Stimulated activated CD8-positive, alpha-beta memory T cell treated with anti-CD3 and anti-CD28 coated beads, Interleukin-12 subunit alpha, Interleukin-12 subunit beta, amount 100 ng/mL, for 1 hour (primary cell): ENCODE data around the gene DYNLT2B.
"Not testable (repeated sequence)": the region's sequence is repeated elsewhere in the genome, so short reads cannot be mapped to it uniquely, and the experiment has no call there.

Experiments used
- DNase-seq: peaks from one replicate; pipeline ENCODE4 v3.0.0-alpha.2; 2020; ENCODE audit warnings: low read depth

The DYNLT2B gene

DNA sequence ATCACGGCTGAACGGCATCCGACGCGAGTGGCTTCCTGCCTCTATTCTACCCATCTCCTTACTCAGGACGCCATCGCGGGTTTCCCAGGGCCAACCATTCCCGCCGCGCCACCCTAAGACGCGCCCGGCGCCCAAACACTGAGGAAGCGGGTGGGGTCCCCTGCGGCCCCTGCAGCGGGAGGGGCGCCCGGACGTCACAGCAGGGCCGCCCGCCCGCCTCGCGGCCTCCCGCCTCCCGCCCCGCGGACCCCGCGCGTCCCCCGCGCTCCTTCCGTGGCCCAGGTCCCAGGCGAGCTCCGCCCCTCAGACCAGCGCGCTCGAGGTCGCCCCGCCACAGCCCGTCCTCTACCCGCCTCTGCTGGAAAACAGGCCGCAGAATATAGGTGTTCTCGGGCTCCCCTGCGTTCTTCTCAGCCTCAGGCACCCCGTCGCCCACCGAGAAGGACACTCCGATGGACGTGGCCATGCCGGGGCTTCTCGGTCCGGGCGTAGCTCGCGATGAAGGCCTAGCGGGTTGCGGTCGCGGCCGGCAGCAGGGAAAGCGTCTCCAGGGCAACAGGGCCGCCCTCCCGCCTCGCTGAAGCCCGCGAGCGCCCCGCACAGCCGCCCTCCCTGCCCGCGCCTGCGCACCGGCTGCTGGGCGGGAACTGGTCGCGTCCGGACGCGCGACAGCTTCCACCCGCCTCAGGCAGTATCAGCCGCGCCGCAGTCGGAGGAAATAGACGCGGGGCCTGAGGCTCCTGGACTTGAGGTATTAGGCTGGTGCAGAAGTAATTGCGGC lies at the start of gene DYNLT2B:
Gene DYNLT2B (minus strand): TSS at position 554 of the 781 bp plus-strand sequence. CDS start 88 bp downstream, at position 466.
- DNase-seq, result peak; percentile 69

- no peak for DNase-seq
Measured at GRCh38 chr3:196365736-196366135, 47.7 kb upstream of the DYNLT2B start.

GRCh38 chr3:196360586-196360985 lies 42.5 kb upstream of the DYNLT2B start:
- no peak for DNase-seq

DNA sequence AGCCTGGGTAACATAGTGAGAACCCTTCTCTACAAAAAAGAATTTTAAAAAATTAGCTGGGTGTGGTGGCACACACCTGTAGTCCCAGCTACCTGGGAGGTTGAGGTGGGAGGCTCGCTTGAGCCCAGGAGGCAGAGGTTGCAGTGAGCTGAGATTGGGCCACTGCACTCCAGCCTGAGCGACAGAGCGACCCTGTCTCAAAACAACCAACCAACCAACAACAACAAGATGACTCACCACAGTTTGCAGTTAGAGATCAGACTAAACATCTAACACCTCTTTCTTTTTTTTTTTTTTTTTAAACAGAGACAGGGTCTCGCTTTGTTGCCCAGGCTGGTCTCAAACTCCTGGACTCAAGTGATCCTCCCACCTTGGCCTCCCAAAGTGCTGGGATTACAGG lies 40.5 kb upstream of the DYNLT2B start:
- DNase-seq, result not testable (repeated sequence)

DNA sequence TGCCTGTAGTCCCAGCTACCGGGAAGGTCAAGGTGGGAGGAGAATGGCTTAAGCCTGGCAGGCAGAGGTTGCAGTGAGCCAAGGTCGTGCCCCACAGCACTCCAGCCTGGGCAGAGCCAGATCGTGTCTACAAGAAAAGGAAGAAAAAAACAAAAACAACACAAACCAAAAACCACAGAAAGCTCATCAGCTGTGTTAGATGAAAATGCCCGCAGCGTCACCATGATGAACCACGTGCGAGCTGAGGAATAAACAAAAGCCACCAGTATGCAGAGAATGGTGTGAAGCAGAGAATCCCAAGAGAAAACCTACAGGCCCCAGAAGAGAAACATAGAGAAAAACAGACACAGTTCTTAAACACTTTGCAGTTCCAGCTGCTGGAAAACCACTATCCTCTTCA lies 39.9 kb upstream of the DYNLT2B start:
- no peak for DNase-seq

DNA sequence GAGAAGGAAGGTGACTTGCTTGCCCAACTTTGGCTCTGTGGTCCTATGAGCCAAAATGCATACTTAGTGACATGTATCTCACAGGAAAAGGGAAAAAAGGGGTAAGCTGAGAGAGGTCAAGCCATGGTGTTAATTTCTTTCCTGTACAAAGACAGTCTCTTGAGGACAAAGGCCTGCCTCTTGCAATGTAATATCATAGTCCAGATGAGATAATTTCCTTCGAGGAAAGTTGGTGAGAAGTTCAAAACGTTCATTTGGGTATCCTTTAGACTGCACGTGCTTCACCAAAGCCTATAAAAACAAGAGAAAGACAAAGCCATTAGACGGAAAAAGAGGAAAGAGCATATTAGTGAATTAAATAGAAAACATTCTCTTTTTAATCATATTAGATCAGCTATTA lies 38.5 kb upstream of the DYNLT2B start:
- no peak for DNase-seq

DNA sequence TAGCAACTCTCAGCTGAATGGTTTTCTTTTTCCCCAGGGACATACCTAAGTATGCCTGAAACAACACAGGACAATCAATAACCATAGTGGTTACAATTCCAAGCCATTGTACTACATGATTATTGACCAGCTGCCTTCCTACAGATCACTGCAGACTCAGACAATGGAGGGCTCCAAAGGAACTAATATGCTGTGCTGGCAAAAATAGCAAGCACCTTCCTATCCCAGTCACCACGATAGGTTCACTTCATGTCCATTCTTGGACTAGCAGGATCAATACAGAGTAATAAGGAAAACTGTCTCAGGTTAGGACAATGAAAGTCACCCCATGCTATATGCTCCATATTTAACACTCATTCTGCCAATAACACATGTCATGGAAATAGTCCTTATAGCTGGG lies 37.6 kb upstream of the DYNLT2B start:
- no peak for DNase-seq

GRCh38 chr3:196354132-196354531 lies 36.1 kb upstream of the DYNLT2B start:
- no peak for DNase-seq

- DNase-seq, result no peak
Measured at GRCh38 chr3:196351541-196351940, 33.5 kb upstream of the DYNLT2B start.

- no peak for DNase-seq
Measured at GRCh38 chr3:196350067-196350466, 32.0 kb upstream of the DYNLT2B start.

DNA sequence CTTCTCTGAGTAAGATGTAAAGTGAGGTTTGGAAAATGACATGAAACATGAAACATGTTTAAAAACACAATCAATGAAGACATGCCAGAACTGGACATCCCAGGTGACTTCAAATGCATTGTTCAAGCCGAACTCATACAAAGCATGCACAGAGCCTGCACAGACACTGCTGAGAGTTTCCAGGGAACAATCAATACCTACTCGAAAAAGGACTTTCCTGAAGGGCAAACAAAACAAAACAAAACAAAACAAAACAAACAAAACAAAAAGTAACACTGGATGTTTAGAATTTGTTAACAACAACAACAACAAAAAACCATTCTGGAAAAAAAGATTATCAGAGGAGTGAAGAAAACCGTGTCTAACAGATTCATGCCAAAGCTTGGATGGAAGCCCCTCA lies 30.7 kb upstream of the DYNLT2B start:
- DNase-seq, result no peak

GRCh38 chr3:196344663-196345062 lies 26.6 kb upstream of the DYNLT2B start:
- no peak for DNase-seq

- not testable (repeated sequence) for DNase-seq
Measured at GRCh38 chr3:196343917-196344316, 25.9 kb upstream of the DYNLT2B start.

DNA sequence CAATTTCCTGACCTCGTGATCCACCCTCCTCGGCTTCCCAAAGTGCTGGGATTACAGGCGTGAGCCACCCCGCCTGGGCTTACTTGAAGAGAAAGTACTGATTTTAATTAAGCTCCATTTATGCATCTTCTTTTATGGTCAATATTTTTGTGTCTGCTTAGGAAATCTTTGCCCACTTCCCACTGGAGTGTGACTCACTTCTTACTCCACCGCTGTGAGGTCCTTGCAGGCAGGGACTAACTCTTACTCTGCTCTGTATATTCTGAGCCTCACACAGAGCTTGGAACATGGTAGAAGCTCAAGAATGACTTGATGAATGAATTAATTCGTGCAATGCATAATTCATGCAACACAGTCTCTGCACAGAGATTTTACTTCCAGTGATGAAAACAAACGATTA lies 23.1 kb upstream of the DYNLT2B start:
- DNase-seq, result no peak

DNA sequence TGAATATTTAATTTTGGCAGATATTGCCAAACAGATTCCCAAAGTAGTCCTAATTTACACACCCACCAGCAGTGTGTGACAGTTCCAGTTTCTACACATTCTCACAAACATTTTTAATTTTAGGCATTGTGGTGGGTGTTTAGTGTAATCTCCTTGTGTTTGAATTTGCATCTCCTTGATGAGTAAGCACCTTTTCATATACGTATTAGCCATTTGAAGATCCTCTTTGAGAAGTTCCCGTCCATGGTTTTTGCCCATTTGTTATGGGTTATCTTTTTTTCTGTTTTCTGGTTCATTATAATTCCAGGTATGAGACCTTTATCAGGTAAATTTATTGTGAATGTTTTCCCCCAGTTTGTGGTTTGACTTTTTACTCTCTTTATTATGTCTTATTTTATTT lies 22.4 kb upstream of the DYNLT2B start:
- DNase-seq, result no peak

DNA sequence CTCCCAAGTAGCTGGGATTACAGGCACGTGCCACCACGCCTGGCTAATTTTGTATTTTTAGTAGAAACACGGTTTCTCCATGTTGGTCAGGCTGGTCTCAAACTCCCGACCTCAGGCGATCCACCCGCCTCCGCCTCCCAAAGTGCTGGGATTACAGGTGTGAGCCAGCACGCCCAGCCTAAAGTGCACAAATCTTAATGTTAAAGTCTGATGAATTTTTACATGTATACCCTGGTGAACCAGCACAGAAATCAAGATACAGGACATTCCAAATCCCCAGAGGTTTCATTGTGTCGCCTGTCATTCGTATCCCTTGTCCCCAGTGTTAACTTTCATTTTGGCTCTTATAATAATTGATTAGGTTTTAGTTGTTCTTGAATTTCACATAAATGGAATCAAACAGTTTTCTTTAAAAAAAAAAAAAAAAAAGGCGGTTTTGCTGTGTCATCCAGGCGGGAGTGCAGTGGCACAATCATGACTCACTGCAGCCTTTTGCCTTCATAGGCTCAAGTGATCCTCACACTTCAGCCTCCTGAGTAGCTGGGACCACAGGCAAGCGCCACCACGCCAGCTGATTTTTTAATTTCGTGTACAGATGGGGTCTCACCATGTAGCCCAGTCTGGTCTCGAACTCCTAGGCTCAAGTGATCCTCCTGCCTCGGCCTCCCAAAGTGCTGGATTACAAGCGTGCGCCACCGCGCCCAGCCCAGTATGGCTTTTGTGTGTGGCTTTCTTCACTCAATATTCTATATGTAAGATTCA lies 21.6 kb upstream of the DYNLT2B start:
- no peak for DNase-seq

DNA sequence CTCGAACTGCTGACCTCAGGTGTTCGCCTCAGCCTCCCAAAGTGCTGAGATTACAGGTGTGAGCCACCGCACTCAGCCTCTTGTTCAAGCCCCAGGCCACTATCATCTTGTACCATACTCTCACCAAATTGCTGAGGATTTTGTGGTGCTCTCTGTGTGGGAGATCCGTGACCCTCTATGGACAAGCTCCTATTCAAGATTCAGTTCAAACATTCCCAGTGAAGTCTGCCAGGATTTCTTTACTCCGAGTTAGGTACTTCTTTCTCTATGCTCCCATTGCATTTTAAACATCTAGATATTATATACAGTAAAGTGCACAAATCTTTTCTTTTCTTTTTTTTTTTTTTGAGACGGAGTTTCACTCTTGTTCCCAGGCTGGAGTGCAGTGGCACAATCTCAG lies 21.0 kb upstream of the DYNLT2B start:
- DNase-seq, result no peak

DNA sequence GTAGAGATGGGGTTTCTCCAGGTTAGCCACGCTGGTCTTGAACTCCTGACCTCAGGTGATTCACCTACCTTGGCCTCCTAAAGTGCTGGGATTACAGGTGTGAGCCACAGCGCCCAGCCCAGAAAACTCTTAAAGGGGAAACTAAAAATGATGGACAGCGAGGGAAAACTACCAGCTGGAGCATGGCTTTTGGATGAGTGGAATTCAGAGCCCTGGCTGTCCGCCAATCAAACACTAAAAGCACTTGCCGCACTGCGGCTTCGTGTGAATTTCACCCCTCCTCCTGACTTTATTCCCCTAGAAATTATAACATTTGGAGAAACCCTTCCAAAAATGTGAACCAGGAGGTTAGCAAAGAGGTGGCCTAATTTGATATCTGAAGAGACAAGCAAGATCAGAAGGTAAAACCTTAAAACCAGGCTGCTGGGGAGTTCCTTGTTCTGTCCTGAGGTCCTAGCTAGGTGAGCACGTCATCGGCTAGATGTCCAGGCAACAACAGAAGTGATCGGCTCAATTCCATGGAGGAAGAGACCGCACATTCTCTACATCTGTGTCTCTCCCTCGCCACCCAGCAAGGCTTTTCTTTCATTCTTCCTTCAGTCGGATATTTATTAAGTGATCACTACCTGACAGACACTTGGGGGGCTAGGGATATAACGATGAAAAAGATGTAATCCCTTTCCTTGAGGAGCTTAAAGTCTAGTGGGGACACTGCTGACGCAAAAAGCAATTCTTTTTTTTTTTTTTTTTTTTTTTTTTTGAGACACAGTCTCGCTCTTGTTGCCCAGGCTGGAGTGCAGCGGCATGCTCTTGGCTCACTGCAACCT lies 18.5 kb upstream of the DYNLT2B start:
- DNase-seq, result no peak

- no peak for DNase-seq
Measured at GRCh38 chr3:196335503-196335948, 17.5 kb upstream of the DYNLT2B start.

- DNase-seq, result no peak
Measured at GRCh38 chr3:196334982-196335381, 16.9 kb upstream of the DYNLT2B start.

DNA sequence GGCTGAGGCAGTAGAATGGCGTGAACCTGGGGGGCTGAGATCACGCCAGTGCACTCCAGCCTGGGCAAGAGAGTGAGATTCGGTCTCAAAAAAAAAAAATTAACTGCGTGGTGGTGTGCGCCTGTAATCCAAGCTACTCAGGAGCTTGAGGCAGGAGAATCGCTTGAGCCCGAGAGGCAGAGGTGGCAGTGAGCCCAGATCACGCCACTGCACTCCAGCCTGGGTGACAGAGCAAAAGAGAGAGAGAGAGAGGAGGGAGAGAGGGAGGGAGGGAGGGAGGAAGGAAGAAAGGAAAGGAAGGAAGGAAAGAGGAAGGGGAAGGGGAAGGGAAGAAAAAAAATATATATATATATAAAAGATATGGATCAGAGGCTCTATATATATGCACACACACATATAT lies 14.1 kb upstream of the DYNLT2B start:
- DNase-seq, result no peak

DNA sequence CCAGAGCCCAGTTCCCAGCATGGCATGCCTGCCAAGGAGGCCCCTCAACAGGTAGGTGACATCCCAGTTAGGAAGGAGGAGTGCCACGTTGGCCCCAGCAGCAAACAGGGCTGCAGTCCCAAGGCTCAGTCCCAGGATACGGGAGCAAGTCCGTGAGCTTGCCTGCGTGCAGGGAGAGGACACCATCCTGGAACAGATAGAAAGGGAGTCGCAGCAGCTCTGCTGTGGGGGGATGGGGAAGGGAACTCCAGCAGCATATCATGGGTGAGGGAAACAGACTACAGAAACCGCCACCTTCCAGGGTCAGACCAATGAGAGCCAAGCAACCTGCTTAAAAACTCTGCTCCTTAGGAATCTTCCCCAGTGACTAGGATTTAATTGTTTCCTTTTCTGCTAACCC lies 9.4 kb upstream of the DYNLT2B start:
- DNase-seq, result no peak

DNA sequence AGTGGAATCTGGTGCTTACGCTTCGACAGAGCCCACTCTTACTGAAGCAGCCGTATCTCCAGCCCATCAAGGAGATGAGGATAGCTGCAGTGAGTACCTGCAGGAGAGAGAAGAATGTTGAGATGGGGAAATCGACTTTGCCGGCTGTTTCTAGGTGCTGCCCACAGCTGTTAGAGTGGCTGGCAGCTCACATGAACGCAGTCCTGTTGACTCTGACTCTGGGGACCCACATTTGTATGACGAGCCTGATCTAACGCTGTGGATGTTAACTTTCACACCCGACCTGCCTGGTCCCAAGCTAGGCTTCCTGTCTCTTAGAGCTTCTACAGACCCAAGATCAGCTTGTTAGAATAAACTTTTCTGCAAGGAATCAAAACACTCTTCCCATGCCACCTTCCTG lies 8.9 kb upstream of the DYNLT2B start:
- DNase-seq, result no peak
